ENCODE measurements around the gene SLC22A31.
"Not testable (repeated sequence)": the region's sequence is repeated elsewhere in the genome, so short reads cannot be mapped to it uniquely, and the experiment has no call there.

SLC22A31 gene

DNA sequence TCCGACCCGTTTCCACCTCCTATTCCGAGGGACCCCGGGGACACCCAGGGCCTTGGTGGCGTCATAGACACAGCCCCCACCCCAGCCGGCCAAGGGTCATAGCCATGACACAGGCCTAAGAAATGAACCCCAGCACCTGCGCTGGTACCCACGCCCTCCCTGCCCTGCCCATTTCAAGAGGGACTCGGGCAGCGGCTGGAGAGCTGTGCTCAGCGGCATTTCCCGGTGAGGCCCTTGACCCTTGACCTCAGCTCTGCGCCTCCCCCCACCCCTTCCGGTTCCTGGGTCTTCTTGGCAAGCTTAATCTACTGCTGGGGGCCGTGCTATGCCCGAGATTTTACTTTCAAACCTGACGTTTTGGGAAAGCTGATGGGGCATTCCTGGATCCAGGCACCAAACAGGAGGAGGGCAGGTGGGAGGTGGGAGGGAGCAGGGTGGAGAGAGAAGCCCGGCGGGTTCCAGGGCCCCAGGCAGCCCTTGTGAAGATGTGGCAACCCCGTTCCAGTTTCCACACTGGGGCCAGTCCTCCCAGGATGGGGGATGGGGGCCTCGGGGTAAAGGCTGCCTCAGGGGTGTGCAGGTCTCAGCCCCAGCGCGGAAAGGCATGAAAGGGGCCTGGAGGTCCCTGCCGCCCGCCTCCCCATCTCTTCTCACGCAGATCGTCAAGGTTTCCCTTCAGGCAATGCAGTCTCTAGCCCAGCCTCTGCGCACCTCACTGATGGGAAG is at the start of gene SLC22A31:
Gene SLC22A31, minus strand, starts transcription at position 414 of the 726 bp plus-strand sequence. Its CDS starts 36 bp downstream, at position 378.
- peaks cover 0 to 5% (median 0%) of the 10 kb centered on the region in 5 donors for H3K9me3 ChIP-seq (ENCODE audit: control insufficient read depth in 5 of 5, low read length in 5 of 5)
- no peak within 1 kb of the TSS for H3K9ac ChIP-seq (ENCODE audit: low read length in 5 of 5)
- H3K27me3 ChIP-seq (ENCODE audit: control insufficient read depth in 5 of 5, insufficient read depth in 4 of 5, low read length in 5 of 5) = peaks cover 29 to 54% (median 45%) of the 10 kb centered on the region in 5 donors
- no peaks in the 10 kb centered on the region for H3K36me3 ChIP-seq (ENCODE audit: control insufficient read depth in 5 of 5, insufficient read depth in 5 of 5, low read length in 5 of 5)
- H3K4me3 ChIP-seq (ENCODE audit: low read depth in 1 of 5, low read length in 5 of 5) = peak within 1 kb of the TSS in 2 of 5 donors; percentile 30 to 42
- no peak within 1 kb of the TSS for H3K27ac ChIP-seq (ENCODE audit: low read depth, low read length)
- H3K4me1 ChIP-seq (ENCODE audit: control insufficient read depth in 5 of 5, insufficient read depth in 5 of 5, low read length in 5 of 5) = peaks cover 0 to 10% (median 7%) of the 10 kb centered on the region in 5 donors

- Histone ChIP-seq H3K9ac (ENCODE audit: low read length in 5 of 5) (peak overlapping the region in 1 of 5 donors; percentile 17), H3K4me3 (ENCODE audit: low read depth in 1 of 5, low read length in 5 of 5) (peak overlapping the region in 3 of 5 donors; percentile 50 to 54 (median 53)), H3K27ac (ENCODE audit: low read depth, low read length) (no peak overlapping the region), H3K27me3 (ENCODE audit: control insufficient read depth in 5 of 5, insufficient read depth in 4 of 5, low read length in 5 of 5) (peaks cover 0 to 3% (median 0%) of the 10 kb centered on the region in 5 donors), H3K4me1 (ENCODE audit: control insufficient read depth in 5 of 5, insufficient read depth in 5 of 5, low read length in 5 of 5) (peaks cover 0 to 16% (median 9%) of the 10 kb centered on the region in 5 donors), H3K36me3 (ENCODE audit: control insufficient read depth in 5 of 5, insufficient read depth in 5 of 5, low read length in 5 of 5) (no peaks in the 10 kb centered on the region), H3K9me3 (ENCODE audit: control insufficient read depth in 5 of 5, low read length in 5 of 5) (peaks cover 0 to 8% (median 0%) of the 10 kb centered on the region in 5 donors)
Measured at GRCh38 chr16:89248196-89248982, 48.1 kb upstream of the SLC22A31 start.

- H3K36me3 ChIP-seq (ENCODE audit: control insufficient read depth in 5 of 5, insufficient read depth in 5 of 5, low read length in 5 of 5); H3K27ac ChIP-seq (ENCODE audit: low read depth, low read length); H3K27me3 ChIP-seq (ENCODE audit: control insufficient read depth in 5 of 5, insufficient read depth in 4 of 5, low read length in 5 of 5); H3K9me3 ChIP-seq (ENCODE audit: control insufficient read depth in 5 of 5, low read length in 5 of 5): not testable (repeated sequence)
- Histone ChIP-seq H3K9ac (ENCODE audit: low read length in 5 of 5) (peak overlapping the region in 2 of 5 donors; percentile 17 to 39), H3K4me1 (ENCODE audit: control insufficient read depth in 5 of 5, insufficient read depth in 5 of 5, low read length in 5 of 5) (peaks cover 0 to 16% (median 9%) of the 10 kb centered on the region in 5 donors), H3K4me3 (ENCODE audit: low read depth in 1 of 5, low read length in 5 of 5) (peak overlapping the region in 4 of 5 donors; percentile 39 to 54 (median 52))
Measured at GRCh38 chr16:89247734-89248075, 47.4 kb upstream of the SLC22A31 start.

- peak overlapping the region in 2 of 5 donors; percentile 39 to 47 for H3K9ac ChIP-seq (ENCODE audit: low read length in 5 of 5)
- H3K4me3 ChIP-seq (ENCODE audit: low read depth in 1 of 5, low read length in 5 of 5) = peak overlapping the region in 4 of 5 donors; percentile 28 to 54 (median 44)
Measured at GRCh38 chr16:89246903-89247733, 46.8 kb upstream of the SLC22A31 start.

DNA sequence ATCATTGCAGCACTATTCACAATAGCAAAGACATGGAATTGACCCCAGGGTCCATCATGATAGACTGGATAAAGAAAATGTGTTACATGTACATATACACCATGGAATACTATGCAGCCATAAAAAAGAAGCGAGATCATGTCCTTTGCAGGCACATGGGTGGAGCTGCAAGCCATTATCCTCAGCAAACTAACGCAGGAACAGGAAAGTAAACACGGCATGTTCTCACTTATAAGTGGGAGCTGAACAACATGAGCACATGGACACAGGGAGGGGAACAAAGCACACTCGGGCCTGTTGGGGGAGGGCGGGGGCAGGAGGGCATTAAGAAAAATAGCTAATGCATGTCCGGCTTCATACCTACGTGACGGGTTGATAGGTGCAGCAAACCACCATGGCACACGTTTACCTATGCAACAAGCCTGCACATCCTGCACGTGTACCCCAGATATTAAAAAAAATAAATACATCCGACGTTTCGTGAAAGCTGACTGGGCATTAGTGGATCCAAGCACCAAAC is 46.1 kb upstream of the SLC22A31 start:
- Histone ChIP-seq H3K4me3 (ENCODE audit: low read depth in 1 of 5, low read length in 5 of 5) (peak overlapping the region in 3 of 5 donors; percentile 28 to 54 (median 38)), H3K27ac (ENCODE audit: low read depth, low read length) (no peak overlapping the region), H3K9me3 (ENCODE audit: control insufficient read depth in 5 of 5, low read length in 5 of 5) (peaks cover 0 to 8% (median 0%) of the 10 kb centered on the region in 5 donors), H3K36me3 (ENCODE audit: control insufficient read depth in 5 of 5, insufficient read depth in 5 of 5, low read length in 5 of 5) (no peaks in the 10 kb centered on the region), H3K4me1 (ENCODE audit: control insufficient read depth in 5 of 5, insufficient read depth in 5 of 5, low read length in 5 of 5) (peaks cover 0 to 21% (median 14%) of the 10 kb centered on the region in 5 donors), H3K9ac (ENCODE audit: low read length in 5 of 5) (peak overlapping the region in 1 of 5 donors; percentile 47), H3K27me3 (ENCODE audit: control insufficient read depth in 5 of 5, insufficient read depth in 4 of 5, low read length in 5 of 5) (peaks cover 0 to 3% (median 0%) of the 10 kb centered on the region in 5 donors)

More at GRCh38 chr16:89246903-89247733, 46.8 kb upstream of the SLC22A31 start:
- H3K9me3 ChIP-seq (ENCODE audit: control insufficient read depth in 5 of 5, low read length in 5 of 5) = peaks cover 0 to 8% (median 0%) of the 10 kb centered on the region in 5 donors
- H3K27ac ChIP-seq (ENCODE audit: low read depth, low read length) = no peak overlapping the region
- H3K36me3 ChIP-seq (ENCODE audit: control insufficient read depth in 5 of 5, insufficient read depth in 5 of 5, low read length in 5 of 5) = no peaks in the 10 kb centered on the region
- peaks cover 0 to 3% (median 0%) of the 10 kb centered on the region in 5 donors for H3K27me3 ChIP-seq (ENCODE audit: control insufficient read depth in 5 of 5, insufficient read depth in 4 of 5, low read length in 5 of 5)
- peaks cover 0 to 16% (median 9%) of the 10 kb centered on the region in 5 donors for H3K4me1 ChIP-seq (ENCODE audit: control insufficient read depth in 5 of 5, insufficient read depth in 5 of 5, low read length in 5 of 5)

- H3K27me3 ChIP-seq (ENCODE audit: control insufficient read depth in 5 of 5, insufficient read depth in 4 of 5, low read length in 5 of 5) = peaks cover 0 to 3% (median 0%) of the 10 kb centered on the region in 5 donors
- H3K4me3 ChIP-seq (ENCODE audit: low read depth in 1 of 5, low read length in 5 of 5) = no peak overlapping the region
- no peak overlapping the region for H3K27ac ChIP-seq (ENCODE audit: low read depth, low read length)
- no peak overlapping the region for H3K9ac ChIP-seq (ENCODE audit: low read length in 5 of 5)
- H3K4me1 ChIP-seq (ENCODE audit: control insufficient read depth in 5 of 5, insufficient read depth in 5 of 5, low read length in 5 of 5) = peaks cover 0 to 27% (median 21%) of the 10 kb centered on the region in 5 donors
- H3K36me3 ChIP-seq (ENCODE audit: control insufficient read depth in 5 of 5, insufficient read depth in 5 of 5, low read length in 5 of 5) = no peaks in the 10 kb centered on the region
- H3K9me3 ChIP-seq (ENCODE audit: control insufficient read depth in 5 of 5, low read length in 5 of 5) = peaks cover 0 to under 1% (median 0%) of the 10 kb centered on the region in 5 donors
Measured at GRCh38 chr16:89244754-89245153, 44.4 kb upstream of the SLC22A31 start.

- not testable (repeated sequence) for H3K9me3 ChIP-seq (ENCODE audit: control insufficient read depth in 5 of 5, low read length in 5 of 5); H3K36me3 ChIP-seq (ENCODE audit: control insufficient read depth in 5 of 5, insufficient read depth in 5 of 5, low read length in 5 of 5); H3K9ac ChIP-seq (ENCODE audit: low read length in 5 of 5); H3K27me3 ChIP-seq (ENCODE audit: control insufficient read depth in 5 of 5, insufficient read depth in 4 of 5, low read length in 5 of 5); H3K27ac ChIP-seq (ENCODE audit: low read depth, low read length); H3K4me3 ChIP-seq (ENCODE audit: low read depth in 1 of 5, low read length in 5 of 5)
- H3K4me1 ChIP-seq (ENCODE audit: control insufficient read depth in 5 of 5, insufficient read depth in 5 of 5, low read length in 5 of 5) = peaks cover 0 to 27% (median 21%) of the 10 kb centered on the region in 5 donors
Measured at GRCh38 chr16:89244264-89244663, 43.9 kb upstream of the SLC22A31 start.

GRCh38 chr16:89243664-89244063 is 43.3 kb upstream of the SLC22A31 start:
- Histone ChIP-seq H3K36me3 (ENCODE audit: control insufficient read depth in 5 of 5, insufficient read depth in 5 of 5, low read length in 5 of 5) (no peaks in the 10 kb centered on the region), H3K4me1 (ENCODE audit: control insufficient read depth in 5 of 5, insufficient read depth in 5 of 5, low read length in 5 of 5) (peaks cover 0 to 27% (median 21%) of the 10 kb centered on the region in 5 donors), H3K4me3 (ENCODE audit: low read depth in 1 of 5, low read length in 5 of 5) (no peak overlapping the region), H3K9me3 (ENCODE audit: control insufficient read depth in 5 of 5, low read length in 5 of 5) (no peaks in the 10 kb centered on the region), H3K27ac (ENCODE audit: low read depth, low read length) (no peak overlapping the region), H3K9ac (ENCODE audit: low read length in 5 of 5) (no peak overlapping the region), H3K27me3 (ENCODE audit: control insufficient read depth in 5 of 5, insufficient read depth in 4 of 5, low read length in 5 of 5) (peaks cover 0 to 3% (median 0%) of the 10 kb centered on the region in 5 donors)

- no peak overlapping the region for H3K27ac ChIP-seq (ENCODE audit: low read depth, low read length)
- H3K4me1 ChIP-seq (ENCODE audit: control insufficient read depth in 5 of 5, insufficient read depth in 5 of 5, low read length in 5 of 5) = peaks cover 0 to 21% (median 21%) of the 10 kb centered on the region in 5 donors
- H3K4me3 ChIP-seq (ENCODE audit: low read depth in 1 of 5, low read length in 5 of 5) = no peak overlapping the region
- H3K9me3 ChIP-seq (ENCODE audit: control insufficient read depth in 5 of 5, low read length in 5 of 5) = no peaks in the 10 kb centered on the region
- H3K27me3 ChIP-seq (ENCODE audit: control insufficient read depth in 5 of 5, insufficient read depth in 4 of 5, low read length in 5 of 5) = peaks cover 0 to 3% (median 0%) of the 10 kb centered on the region in 5 donors
- no peaks in the 10 kb centered on the region for H3K36me3 ChIP-seq (ENCODE audit: control insufficient read depth in 5 of 5, insufficient read depth in 5 of 5, low read length in 5 of 5)
- H3K9ac ChIP-seq (ENCODE audit: low read length in 5 of 5) = no peak overlapping the region
Measured at GRCh38 chr16:89242795-89243200, 42.5 kb upstream of the SLC22A31 start.
